IMR-90 (cell line): Measurements from ENCODE around the gene SUGCT. TPM values are rescaled to one million over a fixed set of nuclear protein-coding genes. Genes with fewer than 3 reads are reported as not detected.

ENCODE experiments used
- ATAC-seq: fragments of 200-7000 bp; cut with Tn5 transposase; 2 replicates; pipeline ENCODE4 v1.9.1; 2020; ENCODE audit warnings: low read depth, mild to moderate bottlenecking, moderate library complexity
- BruUV-seq: library from RNA; stranded (reverse); fragments of 400-500 nt; replicated peaks from 2 replicates; lab custom pipeline; 2021; lab: Mats Ljungman, UMichigan
- CTCF ChIA-PET: fragments of 300-600 bp; formaldehyde crosslinking; extraction: SDS; loops from one replicate; lab custom pipeline; 2021; ENCODE audit warnings: antibody characterized with exemption; lab: Yijun Ruan, JAX
- POLR2A ChIA-PET: fragments of 300-600 bp; sonication (Branson Sonifier 250); formaldehyde crosslinking; loops from one replicate; lab custom pipeline; 2022; ENCODE audit warnings: antibody characterized with exemption; ENCODE audit not compliant: unreplicated experiment; lab: Charles Lee
- DNase-seq: peaks from one replicate; pipeline ENCODE4 v3.0.0; 2013
- H2AFZ ChIP-seq: replicated peaks from 2 replicates; pipeline ENCODE3; 2013; ENCODE audit warnings: low read length, mild to moderate bottlenecking; ENCODE audit not compliant: poor library complexity
- H2AK5ac ChIP-seq: 2 replicates; pipeline ENCODE4 v1.6.1; 2013; ENCODE audit warnings: low read depth, low read length, inconsistent platforms
- H2AK9ac ChIP-seq: replicated peaks from 2 replicates; pipeline ENCODE3; 2013; ENCODE audit warnings: mild to moderate bottlenecking, low read depth, low read length, moderate library complexity; ENCODE audit not compliant: poor library complexity
- H2BK120ac ChIP-seq: 2 replicates; pipeline ENCODE4 v1.6.1; 2013; ENCODE audit warnings: low read depth, low read length, inconsistent platforms
- H2BK15ac ChIP-seq: 3 replicates; pipeline ENCODE4 v1.6.1; 2013; ENCODE audit warnings: low read depth, low read length, inconsistent platforms
- H2BK20ac ChIP-seq: 2 replicates; pipeline ENCODE4 v1.6.1; 2013; ENCODE audit warnings: low read depth, mild to moderate bottlenecking, inconsistent platforms, low read length, moderate library complexity
- H2BK5ac ChIP-seq: 2 replicates; pipeline ENCODE4 v1.6.1; 2013; ENCODE audit warnings: mild to moderate bottlenecking, low read depth, low read length, inconsistent platforms; ENCODE audit not compliant: poor library complexity, severe bottlenecking
- H3K14ac ChIP-seq: replicated peaks from 2 replicates; pipeline ENCODE4 v1.6.1; 2013; ENCODE audit warnings: low read depth, low read length, inconsistent platforms
- H3K18ac ChIP-seq: 2 replicates; pipeline ENCODE4 v1.6.1; 2013; ENCODE audit warnings: low read depth, low read length, control low read depth
- H3K23ac ChIP-seq: 2 replicates; pipeline ENCODE4 v1.6.1; 2013; ENCODE audit warnings: low read depth, low read length, inconsistent platforms
- H3K27ac ChIP-seq: 2 replicates; pipeline ENCODE4 v1.5.1; 2013; ENCODE audit warnings: mild to moderate bottlenecking, control low read depth, low read length; ENCODE audit not compliant: insufficient read depth
- H3K27me3 ChIP-seq: 2 replicates; pipeline ENCODE4 v1.6.1; 2013; ENCODE audit warnings: low read length; ENCODE audit not compliant: control insufficient read depth, insufficient read depth
- H3K36me3 ChIP-seq: 2 replicates; pipeline ENCODE4 v1.6.1; 2013; ENCODE audit warnings: low read length, mixed read lengths; ENCODE audit not compliant: control insufficient read depth, insufficient read depth
- H3K4ac ChIP-seq: 2 replicates; pipeline ENCODE4 v1.6.1; 2013; ENCODE audit warnings: low read depth, low read length, inconsistent platforms
- H3K4me1 ChIP-seq: 2 replicates; pipeline ENCODE4 v1.6.1; 2013; ENCODE audit warnings: low read length, mixed read lengths; ENCODE audit not compliant: control insufficient read depth, insufficient read depth
- H3K4me2 ChIP-seq: 2 replicates; pipeline ENCODE4 v1.6.1; 2013; ENCODE audit warnings: low read depth, mild to moderate bottlenecking, control low read depth, low read length, moderate library complexity
- H3K4me3 ChIP-seq: 2 replicates; pipeline ENCODE4 v1.5.1; 2013; ENCODE audit warnings: low read depth, mild to moderate bottlenecking, control low read depth, low read length, moderate library complexity; ENCODE audit not compliant: insufficient read depth
- H3K56ac ChIP-seq: 2 replicates; pipeline ENCODE4 v1.6.1; 2013; ENCODE audit warnings: low read length, inconsistent platforms; ENCODE audit not compliant: insufficient read depth; ENCODE audit errors: extremely low read depth
- H3K79me1 ChIP-seq, 2 experiments: 2 replicates each; pipeline ENCODE4 v1.6.1; 2013; ENCODE audit warnings: low read length in 2 of 2, inconsistent platforms in 1 of 2, low read depth in 1 of 2
- H3K9ac ChIP-seq: 2 replicates; pipeline ENCODE4 v1.6.1; 2013; ENCODE audit warnings: low read depth, low read length, control low read depth
- H3K9me1 ChIP-seq: 2 replicates; pipeline ENCODE4 v1.6.1; 2013; ENCODE audit warnings: low read length, inconsistent platforms; ENCODE audit not compliant: insufficient read depth
- H3K9me3 ChIP-seq: 2 replicates; pipeline ENCODE4 v1.6.1; 2013; ENCODE audit warnings: low read length; ENCODE audit not compliant: control insufficient read depth, insufficient read depth
- H4K20me1 ChIP-seq: 2 replicates; pipeline ENCODE4 v1.6.1; 2013; ENCODE audit warnings: low read length, inconsistent platforms; ENCODE audit not compliant: insufficient read depth
- H4K5ac ChIP-seq: 2 replicates; pipeline ENCODE4 v1.6.1; 2013; ENCODE audit warnings: mild to moderate bottlenecking, low read depth, low read length, control low read depth
- H4K8ac ChIP-seq, 2 experiments: 2 replicates each; pipeline ENCODE4 v1.6.1; 2013; ENCODE audit warnings: low read depth in 2 of 2, low read length in 2 of 2, control low read depth in 1 of 2, inconsistent platforms in 1 of 2
- H4K91ac ChIP-seq: 2 replicates; pipeline ENCODE4 v1.6.1; 2013; ENCODE audit warnings: low read depth, low read length, inconsistent platforms; ENCODE audit not compliant: insufficient read depth
- BHLHE40 ChIP-seq: fragments of 150-350 bp; IDR thresholded peaks from 2 replicates; pipeline ENCODE4 v1.6.1; 2016; ENCODE audit warnings: mild to moderate bottlenecking, low read depth, low read length
- CEBPB ChIP-seq: IDR thresholded peaks from 2 replicates; pipeline ENCODE4 v1.6.1; 2012; ENCODE audit warnings: low read depth, low read length, improper control_type of control experiment
- FOS ChIP-seq: fragments of 150-350 bp; IDR thresholded peaks from 2 replicates; pipeline ENCODE4 v1.6.1; 2016; ENCODE audit warnings: low read depth, low read length
- MAFK ChIP-seq: IDR thresholded peaks from 2 replicates; pipeline ENCODE4 v1.6.1; 2012; ENCODE audit warnings: low read depth, low read length, improper control_type of control experiment
- NFE2L2 ChIP-seq: fragments of 150-350 bp; IDR thresholded peaks from 2 replicates; pipeline ENCODE4 v1.6.1; 2016; ENCODE audit warnings: low read depth, mild to moderate bottlenecking, low read length
- RAD21 ChIP-seq: IDR thresholded peaks from 2 replicates; pipeline ENCODE4 v1.6.1; 2012; ENCODE audit warnings: low read length, improper control_type of control experiment
- SMC3 ChIP-seq: fragments of 150-350 bp; IDR thresholded peaks from 2 replicates; pipeline ENCODE4 v1.6.1; 2016; ENCODE audit warnings: low read depth, mild to moderate bottlenecking, antibody characterized with exemption, low read length, moderate library complexity
- USF2 ChIP-seq: fragments of 150-350 bp; IDR thresholded peaks from 2 replicates; pipeline ENCODE4 v1.6.1; 2017; ENCODE audit warnings: mild to moderate bottlenecking, antibody characterized with exemption, low read length, low read depth
- WGBS, 2 experiments: methylation state at CpG; one replicate each; pipeline versions ENCODE4 v1.1.5 to v1.1.7; 2013; ENCODE audit warnings: missing lambda C conversion rate in 2 of 2; ENCODE audit not compliant: insufficient read length in 1 of 2; ENCODE audit errors: extremely low coverage in 2 of 2; 5-methylcytosine and 5-hydroxymethylcytosine counted together
- dilution Hi-C: fragments of 300-500 bp; cut with HindIII; formaldehyde crosslinking; loops from one replicate; pipeline ENCODE4 v1.14.3; 2018; ENCODE audit warnings: low sequenced_read_pairs; ENCODE audit not compliant: unreplicated experiment
- in situ Hi-C: fragments of 300-500 bp; cut with MboI; formaldehyde crosslinking; loops from 3 replicates; pipeline ENCODE4 v1.14.3; 2019; ENCODE audit warnings: low sequenced_read_pairs, inconsistent platforms, mixed read lengths
- intact Hi-C: fragments of 100-400 bp; cut with micrococcal nuclease; formaldehyde crosslinking; loops from 2 replicates; pipeline ENCODE4 v1.10.0; 2022
- polyA plus RNA-seq, 3 experiments: library from polyadenylated mRNA; depleted of rRNA; stranded (reverse); fragments of >200 nt; gene quantifications; 2 replicates each; pipeline ENCODE4 v1.2.3, GENCODE V29; 2012; ENCODE audit warnings: low replicate concordance in 1 of 3
- total RNA-seq: library from RNA; depleted of rRNA; stranded (reverse); fragments of >200 nt; gene quantifications from 2 replicates; pipeline ENCODE4 v1.2.3, GENCODE V29; 2012

Gene SUGCT
- total and polyA plus RNA-seq, 2 of the 4 experiments (the other 2 are of a cell fraction) = 5.9 to 8.3 TPM

- Histone ChIP-seq H3K56ac (no peak overlapping the region), H3K9ac (no peak overlapping the region), H3K4me3 (no peak overlapping the region), H3K9me1 (no peaks in the 10 kb centered on the region; the same call in 1 of the 2 replicates), H3K14ac (peak overlapping the region; percentile 27; the same call in 1 of the 2 replicates), H2BK120ac (0 out of 2 replicates have a peak overlapping the region, but pooled peaks have one; percentile 26), H3K18ac (peak overlapping the region; percentile 14; the same call in 1 of the 2 replicates), H3K36me3 (no peaks in the 10 kb centered on the region), H3K4ac (no peak overlapping the region; the same call in 1 of the 2 replicates), H3K23ac (no peak overlapping the region), H4K20me1 (no peaks in the 10 kb centered on the region), H3K27ac (no peak overlapping the region), H3K4me1 (peaks cover 2% of the 10 kb centered on the region), H3K4me2 (peak overlapping the region; percentile 66; the same call in 1 of the 2 replicates), H2AK9ac (no peak overlapping the region), H4K5ac (no peak overlapping the region), H2BK5ac (no peak overlapping the region), H2BK20ac (peak overlapping the region; percentile 69; the same call in 1 of the 2 replicates), H2AFZ (no peak overlapping the region), H3K27me3 (no peaks in the 10 kb centered on the region), H3K9me3 (no peaks in the 10 kb centered on the region), H2BK15ac (no peak overlapping the region), H4K91ac (no peak overlapping the region), H4K8ac (no peak overlapping the region), H3K79me1 (no peaks in the 10 kb centered on the region), H2AK5ac (no peak overlapping the region)
- TF ChIP-seq SMC3 = no peak
- TF ChIP-seq NFE2L2 = no peak
- no peak for TF ChIP-seq MAFK
- no peak for TF ChIP-seq FOS
- TF ChIP-seq RAD21 = no peak
- TF ChIP-seq USF2 = no peak
- no peak for TF ChIP-seq CEBPB
- no peak for TF ChIP-seq BHLHE40
- ChIA-PET CTCF (no interaction called here), POLR2A (no interaction called here)
- in situ Hi-C loops (no loop called here), intact Hi-C loops (no loop called here), dilution Hi-C loops (no loop called here)
- no CpG with 5 or more reads among the region's 12 CpGs for WGBS, 2 experiments
- BruUV-seq = no TSS peak
- peak; percentile 28 for DNase-seq
- no peak for ATAC-seq
Measured at GRCh38 chr7:40746841-40747556, 612.2 kb downstream of the SUGCT start.
